LNCAP (cell line): Measurements from ENCODE around the gene PDE2A.

Source experiments
- TF ChIP-seq, protein P1 (sequence below): fragments of 450-650 bp; IDR thresholded peaks from 2 replicates; pipeline ENCODE4 v1.5.1; 2017; ENCODE audit warnings: mild to moderate bottlenecking

Gene PDE2A

GRCh38 chr11:72599325-72600117 is 74.7 kb downstream of the PDE2A start:
- TF ChIP-seq, protein P1, sequence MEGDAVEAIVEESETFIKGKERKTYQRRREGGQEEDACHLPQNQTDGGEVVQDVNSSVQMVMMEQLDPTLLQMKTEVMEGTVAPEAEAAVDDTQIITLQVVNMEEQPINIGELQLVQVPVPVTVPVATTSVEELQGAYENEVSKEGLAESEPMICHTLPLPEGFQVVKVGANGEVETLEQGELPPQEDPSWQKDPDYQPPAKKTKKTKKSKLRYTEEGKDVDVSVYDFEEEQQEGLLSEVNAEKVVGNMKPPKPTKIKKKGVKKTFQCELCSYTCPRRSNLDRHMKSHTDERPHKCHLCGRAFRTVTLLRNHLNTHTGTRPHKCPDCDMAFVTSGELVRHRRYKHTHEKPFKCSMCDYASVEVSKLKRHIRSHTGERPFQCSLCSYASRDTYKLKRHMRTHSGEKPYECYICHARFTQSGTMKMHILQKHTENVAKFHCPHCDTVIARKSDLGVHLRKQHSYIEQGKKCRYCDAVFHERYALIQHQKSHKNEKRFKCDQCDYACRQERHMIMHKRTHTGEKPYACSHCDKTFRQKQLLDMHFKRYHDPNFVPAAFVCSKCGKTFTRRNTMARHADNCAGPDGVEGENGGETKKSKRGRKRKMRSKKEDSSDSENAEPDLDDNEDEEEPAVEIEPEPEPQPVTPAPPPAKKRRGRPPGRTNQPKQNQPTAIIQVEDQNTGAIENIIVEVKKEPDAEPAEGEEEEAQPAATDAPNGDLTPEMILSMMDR: no peak

DNA sequence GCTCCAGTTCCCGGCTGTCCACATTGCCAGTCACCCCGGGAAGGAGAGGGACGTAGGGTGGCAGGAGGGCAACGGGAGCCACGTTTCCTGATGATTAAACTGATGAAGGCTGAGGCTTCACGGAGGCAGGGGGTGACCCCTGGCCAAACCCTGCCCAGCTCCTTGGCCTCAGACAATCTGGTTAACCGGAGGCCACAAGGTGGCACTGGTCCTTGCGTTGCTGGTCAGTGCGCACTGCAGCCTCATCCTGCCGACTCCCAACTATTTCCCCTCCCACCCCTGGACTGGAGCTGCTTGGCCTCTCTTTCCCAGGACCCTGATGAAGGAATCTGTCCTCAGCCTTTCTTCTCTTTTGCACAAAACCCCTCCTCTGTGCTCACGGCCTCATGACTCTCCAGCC is 75.3 kb downstream of the PDE2A start:
- TF ChIP-seq, protein P1: peak; percentile 47; the same call in 1 of the 2 replicates

- TF ChIP-seq, protein P1: no peak
These were observed 75.8 kb downstream of the PDE2A start for GRCh38 chr11:72598466-72598865.

DNA sequence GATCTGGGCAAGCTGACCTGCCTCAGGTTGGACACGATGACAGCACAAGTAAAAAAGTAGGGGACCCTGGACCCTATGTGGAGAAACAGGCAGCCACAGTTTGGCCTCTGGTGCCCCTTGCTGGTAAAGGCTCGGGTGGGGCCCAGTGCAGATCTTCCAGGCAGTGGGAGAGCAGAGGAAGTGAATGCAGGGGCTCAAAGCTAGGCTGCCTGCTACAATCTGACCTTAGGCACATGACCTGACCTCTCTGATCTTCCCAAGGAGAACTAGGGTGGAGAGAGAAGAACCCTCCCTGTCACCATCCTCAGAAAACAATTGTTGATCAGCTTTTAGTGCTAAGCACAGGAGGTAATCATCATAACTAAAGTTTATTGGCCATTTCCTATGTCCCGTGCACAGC is 76.5 kb downstream of the PDE2A start:
- TF ChIP-seq, protein P1: no peak

DNA sequence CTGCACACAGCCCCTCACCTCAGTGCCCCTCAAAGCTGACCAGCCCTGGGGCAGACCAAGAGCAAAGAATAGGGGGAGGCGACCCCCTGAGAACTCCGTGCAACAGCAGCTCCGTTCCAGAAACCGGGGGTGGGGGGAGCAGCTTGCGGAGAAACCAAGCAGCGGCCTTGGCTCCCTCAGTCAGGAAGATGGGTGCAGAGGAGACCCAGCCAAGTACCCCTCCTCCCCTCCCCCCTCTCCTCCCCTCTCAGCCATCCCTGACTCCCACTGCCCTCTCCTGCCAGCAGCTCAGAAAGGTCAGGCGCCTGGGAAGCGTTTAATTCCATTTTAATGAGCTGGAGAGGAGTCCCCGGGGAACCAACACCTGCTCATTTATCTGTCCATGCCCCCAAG is 78.9 kb downstream of the PDE2A start:
- TF ChIP-seq, protein P1: no peak

- TF ChIP-seq, protein P1: no peak
These were observed 79.5 kb downstream of the PDE2A start for GRCh38 chr11:72594493-72595291.

DNA sequence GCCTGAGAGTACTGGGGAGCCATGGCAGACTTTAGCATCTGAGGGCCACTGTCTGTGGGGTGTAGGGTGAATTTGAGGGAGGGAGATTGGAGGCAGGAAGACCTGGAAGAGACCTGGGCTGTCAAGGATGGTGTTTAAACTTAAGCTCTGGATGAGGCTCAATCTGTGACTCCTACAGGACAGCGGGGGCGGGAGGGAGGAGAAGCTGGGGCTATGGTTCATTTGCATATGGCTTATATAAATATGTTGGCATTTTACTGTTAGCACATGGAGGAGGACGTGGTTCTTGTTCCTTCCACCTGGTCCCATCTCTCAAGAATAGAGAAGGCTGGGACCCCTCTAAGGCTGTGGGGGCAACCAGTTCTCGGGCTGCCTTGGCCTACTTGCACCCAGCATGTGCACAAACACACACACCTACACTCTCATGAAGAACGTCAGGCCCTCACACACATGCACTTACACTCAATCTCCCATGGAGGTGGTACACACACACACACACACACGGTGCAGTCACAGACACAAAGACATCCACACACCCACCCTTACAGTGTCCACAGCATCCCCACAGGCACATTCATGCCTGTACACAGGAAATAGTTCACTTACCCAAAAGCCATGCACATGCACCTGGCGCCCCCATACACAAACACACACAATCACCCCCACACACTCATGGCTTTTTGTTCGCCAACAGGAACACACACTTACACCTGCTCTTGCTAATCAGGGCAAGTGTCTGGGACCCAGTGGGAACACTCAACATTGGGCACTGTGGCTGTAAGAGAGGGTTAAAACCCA is 81.3 kb downstream of the PDE2A start:
- TF ChIP-seq, protein P1: no peak
